ENCODE data around the gene POC5.
"Not testable (repeated sequence)": the region's sequence is repeated elsewhere in the genome, so short reads cannot be mapped to it uniquely, and the experiment has no call there.

The POC5 gene

DNA sequence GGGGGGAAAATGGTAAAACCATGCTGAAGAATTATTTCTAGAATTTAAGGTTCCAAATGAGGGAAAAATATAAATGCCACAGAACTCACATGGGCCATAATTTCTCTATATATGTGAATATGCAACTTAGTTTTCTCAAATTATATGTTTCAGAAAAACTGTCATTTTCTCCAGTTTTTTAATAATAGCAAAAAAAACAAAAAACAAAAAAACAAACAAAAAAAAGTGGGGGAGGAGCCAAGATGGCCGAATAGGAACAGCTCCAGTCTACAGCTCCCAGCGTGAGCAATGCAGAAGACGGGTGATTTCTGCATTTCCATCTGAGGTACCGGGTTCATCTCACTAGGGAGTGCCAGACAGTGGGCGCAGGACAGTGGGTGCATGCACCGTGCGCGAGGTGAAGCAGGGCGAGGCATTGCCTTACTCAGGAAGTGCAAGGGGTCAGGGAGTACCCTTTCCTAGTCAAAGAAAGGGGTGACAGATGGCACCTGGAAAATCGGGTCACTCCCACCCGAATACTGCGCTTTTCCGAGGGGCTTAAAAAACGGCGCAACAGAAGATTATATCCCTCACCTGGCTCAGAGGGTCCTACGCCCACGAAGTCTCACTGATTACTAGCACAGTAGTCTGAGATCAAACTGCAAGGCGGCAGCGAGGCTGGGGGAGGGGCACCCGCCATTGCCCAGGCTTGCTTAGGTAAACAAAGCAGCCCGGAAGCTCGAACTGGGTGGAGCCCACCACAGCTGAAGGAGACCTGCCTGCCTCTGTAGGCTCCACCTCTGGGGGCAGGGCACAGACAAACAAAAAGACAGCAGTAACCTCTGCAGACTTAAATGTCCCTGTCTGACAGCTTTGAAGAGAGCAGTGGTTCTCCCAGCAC, 21.5 kb downstream of the POC5 start:
- not testable (repeated sequence) for DNase-seq

- DNase-seq = no peak
These were observed 22.5 kb downstream of the POC5 start for GRCh38 chr5:75694781-75695180.

DNA sequence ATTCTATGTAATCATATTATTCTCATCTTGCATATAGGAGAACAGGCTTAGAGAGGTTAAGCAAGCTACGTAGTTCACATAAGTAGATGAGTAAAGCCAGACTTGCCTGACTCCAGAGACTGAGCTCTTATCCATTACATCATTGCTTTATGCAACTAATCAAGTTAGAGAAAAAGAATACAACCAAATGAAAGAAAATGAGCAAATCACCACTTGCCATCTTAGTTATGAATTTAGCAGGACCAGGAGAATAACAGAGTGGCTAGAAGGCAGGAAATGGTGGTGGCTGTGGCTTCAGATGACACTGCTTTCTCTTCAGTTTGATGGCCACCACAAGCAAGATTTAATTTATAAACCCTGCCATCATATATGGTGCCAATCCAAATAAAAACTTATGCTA, 26.6 kb downstream of the POC5 start:
- no peak for DNase-seq

GRCh38 chr5:75686480-75686879, 30.8 kb downstream of the POC5 start:
- DNase-seq = no peak

- DNase-seq = no peak
These were observed 32.1 kb downstream of the POC5 start for GRCh38 chr5:75685141-75685540.

DNA sequence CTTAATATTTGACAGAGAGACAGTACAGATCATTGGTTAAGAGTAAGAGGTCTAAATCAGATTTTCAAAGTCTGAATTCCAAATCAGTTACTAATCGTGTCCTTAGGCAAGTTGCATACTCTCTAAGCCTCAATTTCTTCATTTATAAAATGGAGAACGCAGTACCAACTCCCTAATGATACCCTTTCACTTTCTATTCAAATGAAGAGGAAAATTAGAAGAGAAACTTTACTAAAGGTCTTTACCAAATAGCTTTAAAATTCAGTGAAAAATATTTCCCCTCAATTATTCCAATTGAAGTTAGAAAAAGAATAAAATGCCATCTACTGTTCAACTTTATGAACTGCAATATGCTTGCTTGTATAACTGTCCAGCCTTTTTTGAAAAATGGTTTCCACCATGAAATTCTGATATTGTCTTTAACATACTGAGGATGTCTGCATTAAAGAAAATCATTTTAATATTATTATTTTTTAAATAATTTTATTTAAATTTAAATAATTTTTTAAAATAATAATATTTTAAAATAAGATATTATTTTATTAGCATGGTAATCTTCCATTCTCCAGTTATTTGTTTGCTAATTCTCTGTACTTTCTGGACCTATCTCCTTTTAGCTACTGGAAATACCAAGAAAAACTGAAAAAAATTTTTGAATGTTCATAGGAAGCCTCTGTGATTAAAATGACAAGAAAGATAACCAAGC, 36.0 kb downstream of the POC5 start:
- peak in 1 of 2 experiments; percentile 11 for DNase-seq

- DNase-seq = no peak
These were observed 39.1 kb downstream of the POC5 start for GRCh38 chr5:75678155-75678554.

GRCh38 chr5:75677607-75678006, 39.6 kb downstream of the POC5 start:
- no peak for DNase-seq

- no peak for DNase-seq
These were observed 41.5 kb downstream of the POC5 start for GRCh38 chr5:75675783-75676182.

- no peak for DNase-seq
These were observed 44.6 kb downstream of the POC5 start for GRCh38 chr5:75672616-75673015.

GRCh38 chr5:75671506-75671905, 45.7 kb downstream of the POC5 start:
- no peak for DNase-seq

DNA sequence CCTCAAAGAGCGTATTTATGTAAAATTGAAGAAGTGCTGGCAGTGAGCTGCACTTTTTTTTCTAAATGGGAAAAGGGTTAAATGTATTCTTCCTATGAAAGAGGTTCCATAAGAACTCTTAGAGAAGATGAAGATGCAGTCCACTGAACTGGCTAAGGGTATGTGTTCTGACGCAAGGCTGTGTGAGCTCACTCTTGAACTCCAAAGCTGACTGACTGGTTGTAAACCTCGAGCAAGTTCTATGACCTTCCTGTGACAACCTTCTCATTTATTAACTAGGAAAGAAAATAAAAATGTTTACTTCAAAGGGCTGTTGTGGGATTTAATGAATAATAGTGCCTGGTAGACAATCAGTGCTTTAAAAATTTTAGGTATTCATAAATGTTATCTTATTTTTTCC, 46.7 kb downstream of the POC5 start:
- DNase-seq = no peak

- DNase-seq = peak; percentile 83 to 90
These were observed 48.1 kb downstream of the POC5 start for GRCh38 chr5:75668977-75669689.

DNA sequence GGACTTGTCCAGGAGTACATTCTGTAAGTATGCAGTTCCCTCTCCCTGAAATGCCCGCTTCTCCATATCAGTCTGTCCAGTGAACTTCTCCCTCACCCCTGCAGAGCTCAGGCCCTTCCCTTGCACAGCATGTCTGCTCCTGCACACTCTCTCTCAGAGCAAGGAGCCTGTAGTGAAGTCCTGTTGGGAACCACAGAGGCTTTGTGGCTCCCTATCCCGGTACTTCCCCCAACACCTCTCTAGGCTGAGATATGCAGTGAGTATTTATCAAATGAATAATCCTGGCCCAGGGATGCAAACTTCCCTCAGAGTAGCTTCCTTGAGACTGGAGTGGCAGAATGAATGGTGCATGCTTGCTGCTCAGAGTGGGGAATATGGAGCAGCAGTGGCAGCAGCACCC, 48.8 kb downstream of the POC5 start:
- DNase-seq = peak in 1 of 2 experiments; percentile 12

- no peak for DNase-seq
These were observed 49.7 kb downstream of the POC5 start for GRCh38 chr5:75667586-75667985.

DNA sequence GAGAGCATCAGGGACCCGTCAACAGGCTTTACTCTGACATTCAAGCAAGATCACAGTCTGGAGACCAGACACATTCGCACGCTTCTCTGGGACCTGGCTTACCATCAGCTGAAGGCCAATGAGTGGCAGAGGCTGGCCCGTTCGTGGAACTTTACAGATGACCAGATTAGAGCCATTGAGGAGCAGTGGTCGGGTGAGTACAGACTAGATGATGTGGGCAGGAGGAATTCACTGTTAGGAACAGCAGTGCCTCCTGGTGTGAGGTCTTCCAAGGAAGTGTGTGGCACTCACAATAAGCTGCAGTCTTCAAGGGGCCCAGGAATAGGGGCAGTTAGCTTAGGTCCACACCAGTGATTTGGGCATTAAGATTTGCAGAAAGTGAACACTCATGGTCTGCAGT, 50.4 kb downstream of the POC5 start:
- DNase-seq = no peak

DNA sequence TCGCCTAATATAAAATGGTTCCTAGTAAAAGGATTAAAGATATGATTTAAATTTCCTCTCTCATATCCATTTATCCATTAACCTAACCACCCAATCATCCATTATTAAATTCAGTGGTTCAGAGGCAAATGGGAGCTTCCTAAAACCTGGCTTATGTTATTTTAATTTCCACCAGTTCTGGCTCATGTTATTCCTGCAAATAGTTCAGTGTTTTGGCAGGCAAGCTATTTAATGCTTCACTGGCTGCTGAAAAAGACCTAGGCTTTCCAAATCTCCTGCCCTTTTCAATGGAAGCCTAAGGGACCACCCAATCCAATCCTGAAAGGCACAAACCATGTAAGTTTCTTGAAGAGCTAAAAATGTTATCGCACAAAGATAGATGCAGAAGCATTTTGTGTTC, 52.3 kb downstream of the POC5 start:
- no peak for DNase-seq

DNA sequence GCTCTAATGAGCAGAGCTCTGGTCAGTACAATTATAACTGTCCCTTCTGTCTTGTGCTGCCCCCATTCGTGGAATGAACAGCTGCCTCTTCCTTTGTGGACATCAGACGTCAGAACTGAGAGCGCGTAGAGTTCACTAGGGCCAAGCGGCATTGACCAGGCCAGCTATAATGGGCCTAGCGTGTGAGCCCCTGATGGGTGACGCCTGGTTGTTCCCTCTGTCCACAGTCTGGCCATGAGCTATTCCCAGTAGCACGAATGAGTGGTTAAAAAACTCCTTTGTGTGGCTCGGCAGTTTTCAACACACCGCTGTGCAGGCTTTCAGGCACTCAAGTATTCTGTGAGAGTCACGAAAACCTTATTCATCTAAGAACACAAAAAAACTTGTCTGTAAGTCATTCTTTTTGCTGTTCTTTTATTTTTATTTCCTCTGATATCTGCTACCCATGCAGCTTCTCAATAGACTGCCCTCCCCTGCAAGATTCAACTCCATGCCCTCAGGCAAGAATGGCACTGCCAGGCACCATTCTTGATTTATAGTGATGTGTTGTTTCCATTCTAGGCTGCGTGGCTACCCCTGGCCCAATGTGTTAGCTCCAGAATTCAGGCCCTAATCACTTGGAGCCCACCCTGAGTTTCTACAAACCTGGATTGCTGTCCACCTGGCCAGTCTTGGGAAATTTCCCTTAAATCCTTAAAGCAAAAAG, 53.5 kb downstream of the POC5 start:
- no peak for DNase-seq

- DNase-seq = no peak
These were observed 55.2 kb downstream of the POC5 start for GRCh38 chr5:75662061-75662460.

GRCh38 chr5:75660678-75661465, 56.4 kb downstream of the POC5 start:
- DNase-seq = no peak

DNA sequence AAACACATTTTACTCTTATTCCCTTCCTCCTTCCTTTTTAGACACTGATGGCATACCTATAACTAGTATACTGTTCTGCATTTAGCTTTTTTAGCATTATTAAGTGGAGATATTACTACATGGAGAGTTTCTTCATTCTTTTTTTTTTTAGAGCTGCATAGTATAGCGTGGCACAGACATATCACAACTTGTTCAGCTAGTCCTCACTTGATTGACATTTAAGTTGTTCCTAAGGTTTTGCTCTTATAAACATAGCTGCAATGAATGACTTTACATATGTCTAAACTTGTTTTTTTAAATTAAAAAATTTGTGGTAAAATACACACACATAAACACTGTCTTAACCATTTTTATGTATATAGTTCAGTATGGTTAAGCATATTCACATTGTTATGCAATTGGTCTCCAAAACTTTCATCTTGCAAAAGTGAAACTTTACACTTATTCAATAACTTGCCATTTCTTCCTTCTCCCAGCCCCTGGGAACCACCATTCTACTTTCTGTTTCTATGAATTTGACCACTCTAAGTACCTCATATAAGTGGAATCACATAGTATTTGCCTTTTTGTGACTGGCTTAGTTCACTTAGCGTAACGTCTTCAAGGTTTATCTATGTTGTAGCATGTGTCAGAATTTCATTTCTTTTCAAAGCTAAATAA, 57.3 kb downstream of the POC5 start:
- no peak for DNase-seq
